ENCODE measurements around the gene CAMKK2. TPM values are rescaled to one million over a fixed set of nuclear protein-coding genes. Genes with fewer than 3 reads are reported as not detected.

The CAMKK2 gene
- total RNA-seq, 1 experiment from 2014 or later = 24.7 TPM

- Histone ChIP-seq H2BK15ac (ENCODE audit: low read depth, low read length) (no peak overlapping the region), H3K27me3 (ENCODE audit: insufficient read depth, low read length) (no peaks in the 10 kb centered on the region), H2AK5ac (ENCODE audit: insufficient read length, low read length) (no peak overlapping the region), H3K9me3 (ENCODE audit: control insufficient read depth, low read depth, low read length) (no peaks in the 10 kb centered on the region), H4K8ac (replicated peaks; ENCODE audit: insufficient read length, low read depth, low read length) (no peak overlapping the region), H3K4ac (ENCODE audit: low read depth, low read length) (no peak overlapping the region), H3K23ac (ENCODE audit: insufficient read length, low read depth, low read length) (no peak overlapping the region), H2BK12ac (ENCODE audit: insufficient read length, low read depth, low read length) (no peak overlapping the region), H2BK120ac (ENCODE audit: low read depth, low read length, poor library complexity, severe bottlenecking) (no peak overlapping the region), H4K5ac (ENCODE audit: insufficient read length, low read depth, low read length) (no peak overlapping the region), H2BK20ac (ENCODE audit: low read depth, low read length, poor library complexity, severe bottlenecking) (no peak overlapping the region), H3K4me2 (ENCODE audit: insufficient read depth, insufficient read length, low read length) (no peak overlapping the region), H3K4me1 (ENCODE audit: insufficient read depth, low read length) (no peaks in the 10 kb centered on the region), H3K23me2 (ENCODE audit: insufficient read length, low read depth, low read length, poor library complexity, severe bottlenecking) (no peaks in the 10 kb centered on the region), H3K9ac (ENCODE audit: extremely low read depth, insufficient read length, low read length) (no peak overlapping the region), H3T11ph (ENCODE audit: low read length) (no peak overlapping the region), H2BK5ac (ENCODE audit: insufficient read length, low read length) (no peak overlapping the region), H3K18ac (ENCODE audit: insufficient read length, low read depth, low read length) (no peak overlapping the region), H3K27ac (ENCODE audit: insufficient read length, low read depth, low read length) (no peak overlapping the region), H4K20me1 (ENCODE audit: control insufficient read depth, insufficient read depth, insufficient read length) (no peaks in the 10 kb centered on the region), H4K91ac (ENCODE audit: insufficient read length, low read depth, low read length) (no peak overlapping the region), H3K56ac (ENCODE audit: insufficient read length, low read depth, low read length) (no peak overlapping the region), H3K79me1 (ENCODE audit: insufficient read depth, low read depth, low read length, poor library complexity, severe bottlenecking) (no peaks in the 10 kb centered on the region), H3K14ac (ENCODE audit: insufficient read depth, low read length) (no peak overlapping the region), H2AFZ (ENCODE audit: low read length) (no peak overlapping the region), H3K79me2 (ENCODE audit: insufficient read depth, low read length) (no peaks in the 10 kb centered on the region)
- H3K36me3 Mint-ChIP-seq (ENCODE audit: insufficient read depth in 1 of 3, low read depth in 3 of 3) = peaks cover 28 to 51% (median 44%) of the 10 kb centered on the region in 3 experiments; a peak in 6 of 7 replicates
- no peaks in the 10 kb centered on the region for H3K4me1 Mint-ChIP-seq
- peak overlapping the region in 1 of 3 experiments; percentile 79; a peak in 1 of 7 replicates for H3K27ac Mint-ChIP-seq
- no peak overlapping the region for H3K4me3 Mint-ChIP-seq
- no CpG with 5 or more reads among the region's 16 CpGs for WGBS (ENCODE audit: extremely low coverage, insufficient read length, low lambda C conversion rate)
- no peaks in the 10 kb centered on the region for H3K27me3 Mint-ChIP-seq (ENCODE audit: low read depth)
- DNase-seq = no peak
- no peaks in the 10 kb centered on the region for H3K9me3 Mint-ChIP-seq
- TF ChIP-seq CTCF (conservative IDR thresholded peaks at IDR 0.05) = no peak
Observed at GRCh38 chr12:121246893-121247557, 49.5 kb downstream of the CAMKK2 start.
